Measurements from ENCODE around the gene TRIB2.

Gene TRIB2

GRCh38 chr2:12754643-12755042, 37.9 kb downstream of the TRIB2 start:
- no peak for DNase-seq

DNA sequence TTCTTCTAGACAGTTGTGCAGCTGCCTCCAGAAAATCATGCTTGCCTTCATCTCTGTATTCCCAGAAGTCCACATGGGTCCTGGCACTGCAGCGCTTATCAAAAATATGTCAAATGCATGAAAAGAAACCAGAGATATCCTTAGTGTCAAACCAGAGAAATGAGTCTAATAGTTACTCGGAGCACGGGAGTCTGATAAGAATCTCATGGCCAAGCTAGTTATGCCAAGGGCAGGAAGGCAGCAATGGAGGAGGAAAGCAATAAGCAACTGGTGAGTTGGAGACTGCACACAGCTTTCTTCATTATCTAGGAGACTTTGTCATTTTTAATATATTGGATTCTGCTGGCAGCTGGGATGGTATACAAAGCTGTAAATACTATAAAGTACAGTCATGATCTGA, 38.6 kb downstream of the TRIB2 start:
- DNase-seq = no peak

DNA sequence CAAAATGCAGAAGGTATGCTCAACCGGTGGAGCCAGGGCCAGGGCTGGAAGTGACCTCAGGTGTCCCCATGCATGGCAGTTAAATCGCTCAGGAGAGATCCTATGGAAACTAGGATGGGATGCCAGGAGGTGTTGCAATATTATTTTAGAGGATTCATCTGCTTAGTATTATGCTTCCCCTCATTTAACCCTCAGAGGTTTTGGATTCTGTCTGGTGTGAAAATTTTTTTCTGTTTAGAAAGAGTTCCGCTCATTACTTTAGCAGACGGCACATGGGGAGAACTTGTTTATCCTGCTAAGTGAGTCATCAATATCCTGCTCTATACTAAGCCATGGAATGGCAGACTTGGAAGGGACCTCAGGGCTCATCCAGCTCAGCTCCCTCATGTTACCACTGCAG, 42.5 kb downstream of the TRIB2 start:
- DNase-seq = no peak

- DNase-seq = no peak
Measured at GRCh38 chr2:12761104-12761503, 44.4 kb downstream of the TRIB2 start.

DNA sequence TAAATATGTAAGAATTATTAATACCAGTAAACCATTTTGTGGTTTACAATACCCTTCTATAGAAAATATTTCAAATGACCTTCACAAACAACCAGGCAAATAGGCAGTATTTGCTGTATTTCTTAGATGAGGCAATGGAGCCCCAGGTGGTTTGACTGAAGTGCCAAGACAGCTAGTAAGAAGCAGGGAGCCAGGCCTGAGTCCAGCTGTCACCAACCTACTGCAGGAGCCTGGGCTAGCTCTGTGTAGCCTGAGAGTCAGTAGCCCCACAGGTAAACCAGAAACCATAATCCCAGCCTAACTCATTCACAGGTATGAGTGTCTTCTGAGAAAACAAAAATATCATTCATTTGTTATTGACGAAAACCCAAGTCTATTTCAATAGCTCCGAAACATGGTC, 45.6 kb downstream of the TRIB2 start:
- no peak for DNase-seq

DNA sequence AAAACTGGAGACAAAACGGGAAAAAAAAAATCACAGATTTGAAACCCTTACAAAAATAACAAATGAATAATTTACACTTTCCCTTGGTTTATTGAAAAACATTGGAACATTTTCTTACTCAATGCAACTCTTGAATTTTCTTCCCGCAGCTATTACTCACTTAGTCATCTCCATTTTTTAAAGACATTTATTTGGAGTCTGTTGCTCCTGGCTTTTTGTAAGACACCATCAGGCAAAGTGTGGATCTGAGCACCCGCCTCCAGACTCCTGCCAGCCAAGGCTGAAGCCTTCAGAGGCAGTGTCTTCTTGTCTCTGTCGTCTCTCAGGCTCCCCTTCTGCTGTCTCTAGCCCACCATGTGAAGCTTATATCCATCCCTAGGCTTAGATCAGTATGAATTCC, 46.2 kb downstream of the TRIB2 start:
- DNase-seq = no peak

- no peak for DNase-seq
Measured at GRCh38 chr2:12763486-12763885, 46.8 kb downstream of the TRIB2 start.

GRCh38 chr2:12764075-12764730, 47.5 kb downstream of the TRIB2 start:
- DNase-seq = no peak

- DNase-seq = no peak
Measured at GRCh38 chr2:12764849-12765605, 48.3 kb downstream of the TRIB2 start.

DNA sequence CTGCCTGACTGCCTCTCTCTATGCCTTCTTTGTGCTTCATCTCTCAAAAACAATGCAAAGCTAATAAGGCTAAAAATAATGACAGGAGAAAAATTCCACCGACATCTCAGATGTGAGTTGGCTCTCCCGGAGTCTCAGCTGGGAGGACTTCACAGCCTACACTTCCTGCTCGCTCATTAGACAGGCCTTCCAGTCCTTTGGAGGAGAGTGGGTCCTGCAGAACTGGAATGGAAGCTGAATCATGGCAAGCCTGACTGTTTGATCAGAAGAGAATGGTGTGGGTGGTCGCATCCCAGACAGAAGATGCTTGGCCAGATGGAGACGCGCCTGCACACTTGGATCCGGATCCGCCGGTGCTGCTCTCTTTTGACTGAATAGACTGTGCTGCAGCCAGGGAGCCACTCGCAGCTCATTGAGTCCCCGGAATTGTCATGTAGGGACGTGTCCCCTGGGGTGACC, 49.7 kb downstream of the TRIB2 start:
- no peak for DNase-seq

DNA sequence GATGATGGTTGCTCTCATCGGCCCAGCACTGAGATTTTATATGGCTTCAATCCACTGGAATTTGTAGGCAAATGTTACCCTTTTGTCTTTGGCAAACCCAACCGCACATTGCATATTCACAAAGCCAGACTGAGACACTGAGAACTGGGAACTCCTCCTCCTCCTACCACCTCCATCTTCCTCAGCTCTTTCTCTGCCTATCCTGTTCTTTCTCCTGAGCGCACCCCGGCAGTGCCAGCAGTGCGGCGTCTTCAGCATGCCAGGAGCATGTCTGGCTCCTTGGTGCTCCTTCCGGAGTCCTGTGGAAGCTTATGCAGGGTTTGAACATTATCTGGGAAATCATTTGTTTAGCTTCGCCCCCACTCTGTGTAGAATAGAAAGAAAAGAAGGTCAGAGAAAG, 50.8 kb downstream of the TRIB2 start:
- DNase-seq = no peak

- DNase-seq = no peak
Measured at GRCh38 chr2:12767996-12768624, 51.4 kb downstream of the TRIB2 start.

GRCh38 chr2:12769492-12770105, 52.9 kb downstream of the TRIB2 start:
- no peak for DNase-seq

DNA sequence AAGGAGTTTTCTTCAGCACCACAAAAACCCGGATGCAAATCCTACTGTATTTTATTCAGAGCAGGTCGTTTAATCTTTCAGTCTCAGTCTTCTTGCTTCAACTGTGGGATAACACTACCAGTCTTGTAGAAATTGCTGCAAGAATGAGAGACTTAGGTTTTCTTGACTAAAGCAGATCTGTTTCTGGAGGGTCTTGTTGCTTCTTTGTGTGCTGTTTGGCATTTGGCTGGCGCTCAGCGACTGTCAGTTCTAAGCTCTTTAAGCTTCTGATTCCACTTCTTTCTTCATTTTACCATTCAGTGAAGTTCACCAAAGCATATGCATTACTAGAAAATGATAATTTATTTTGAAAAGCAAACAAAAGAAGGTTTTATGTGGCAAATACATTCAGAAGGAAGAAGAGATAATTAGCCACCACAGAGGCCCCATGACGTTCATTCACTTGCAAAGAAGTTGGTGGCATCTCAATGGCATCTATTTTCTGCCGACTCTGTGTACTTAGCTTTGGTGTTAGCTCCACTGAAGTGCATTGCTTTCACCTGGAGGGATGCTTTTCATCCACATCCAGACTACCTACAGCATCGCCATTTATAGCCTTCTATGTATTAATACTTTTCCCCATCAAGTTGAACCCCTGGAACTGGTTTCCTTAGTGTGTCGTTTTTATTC, 53.7 kb downstream of the TRIB2 start:
- no peak for DNase-seq

DNA sequence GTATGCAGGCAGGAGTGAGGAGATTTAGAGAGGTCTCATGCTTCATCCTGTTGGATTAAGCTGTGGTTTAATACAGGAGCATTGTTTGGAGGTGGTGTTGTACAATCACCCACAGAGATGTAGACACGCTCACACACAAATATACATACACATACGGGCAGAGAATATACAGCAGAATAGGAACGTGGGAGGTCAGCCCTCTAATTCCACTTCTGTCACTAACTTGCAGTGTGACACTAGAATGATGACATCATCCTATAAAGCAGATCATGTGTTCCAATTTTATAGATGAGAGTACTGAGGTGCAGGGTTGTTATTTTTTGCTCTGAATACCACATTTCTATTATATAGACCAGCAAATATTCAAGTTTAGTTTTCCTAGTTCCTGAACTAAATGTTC, 54.4 kb downstream of the TRIB2 start:
- DNase-seq = no peak

GRCh38 chr2:12773586-12774394, 57.1 kb downstream of the TRIB2 start:
- DNase-seq = no peak

DNA sequence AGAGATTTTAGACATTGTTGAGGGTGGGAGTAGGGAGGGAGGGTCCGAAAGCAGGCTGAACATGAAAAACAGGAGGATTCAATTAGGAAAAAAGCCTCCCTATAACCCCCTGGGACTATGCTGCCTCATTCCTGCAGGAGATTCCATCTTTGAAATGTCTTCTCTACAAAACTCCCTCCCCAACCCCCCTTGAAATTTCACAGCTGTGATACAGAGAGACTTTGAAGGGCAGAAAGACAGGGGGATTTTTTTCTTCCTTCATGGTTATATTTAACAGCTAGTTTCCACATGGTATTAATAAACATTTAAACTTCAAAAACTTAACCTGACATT, 57.6 kb downstream of the TRIB2 start:
- DNase-seq = no peak

- DNase-seq = no peak
Measured at GRCh38 chr2:12776521-12776961, 59.8 kb downstream of the TRIB2 start.

- DNase-seq = no peak
Measured at GRCh38 chr2:12778369-12778768, 61.6 kb downstream of the TRIB2 start.

GRCh38 chr2:12778811-12779579, 62.3 kb downstream of the TRIB2 start:
- DNase-seq = no peak

DNA sequence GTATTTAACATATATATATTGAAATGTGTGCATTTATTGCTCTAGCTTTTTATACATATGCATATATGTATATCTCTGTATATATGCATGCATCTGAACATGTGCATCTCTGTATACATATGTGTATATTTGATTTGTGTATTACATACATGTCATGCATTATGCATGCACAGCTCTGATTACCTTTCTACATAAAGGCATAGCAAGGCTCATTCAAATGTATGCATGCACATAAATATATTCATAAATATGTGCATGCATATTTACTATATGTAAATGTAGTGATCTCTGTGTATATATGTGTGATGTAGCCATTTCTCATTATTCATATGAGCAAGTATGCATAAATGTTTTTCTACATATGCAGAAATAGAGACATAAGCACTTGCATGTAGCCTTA, 64.6 kb downstream of the TRIB2 start:
- no peak for DNase-seq

All from activated effector memory CD4-positive, alpha-beta T cell treated with Interleukin-2 at 50 U/mL for 16 hours (primary cell).